GM10847 (cell line): ENCODE measurements around the gene FOXP1.

Experiments
- POLR2A ChIP-seq: IDR thresholded peaks from 2 replicates; pipeline ENCODE4 v1.6.1; 2011; ENCODE audit not compliant: insufficient read length; ENCODE audit errors: extremely low read depth

The FOXP1 gene

GRCh38 chr3:71580636-71581456 is 2.7 kb downstream of the FOXP1 start:
- no peak for TF ChIP-seq POLR2A

- no peak for TF ChIP-seq POLR2A
Observed at GRCh38 chr3:71579935-71580406, 3.6 kb downstream of the FOXP1 start.

GRCh38 chr3:71579326-71579934 is 4.1 kb downstream of the FOXP1 start:
- no peak for TF ChIP-seq POLR2A

- TF ChIP-seq POLR2A = no peak
Observed at GRCh38 chr3:71578054-71578751, 5.3 kb downstream of the FOXP1 start.

GRCh38 chr3:71577011-71577410 is 6.5 kb downstream of the FOXP1 start:
- no peak for TF ChIP-seq POLR2A

- no peak for TF ChIP-seq POLR2A
Observed at GRCh38 chr3:71575433-71575832, 8.1 kb downstream of the FOXP1 start.

GRCh38 chr3:71573181-71573580 is 10.3 kb downstream of the FOXP1 start:
- TF ChIP-seq POLR2A = no peak

- TF ChIP-seq POLR2A = no peak
Observed at GRCh38 chr3:71570546-71570945, 13.0 kb downstream of the FOXP1 start.

GRCh38 chr3:71568207-71568606 is 15.3 kb downstream of the FOXP1 start:
- no peak for TF ChIP-seq POLR2A

GRCh38 chr3:71566776-71567175 is 16.8 kb downstream of the FOXP1 start:
- no peak for TF ChIP-seq POLR2A

- TF ChIP-seq POLR2A = no peak
Observed at GRCh38 chr3:71565976-71566375, 17.6 kb downstream of the FOXP1 start.

GRCh38 chr3:71565316-71565715 is 18.2 kb downstream of the FOXP1 start:
- no peak for TF ChIP-seq POLR2A

- TF ChIP-seq POLR2A = no peak
Observed at GRCh38 chr3:71564361-71564760, 19.2 kb downstream of the FOXP1 start.

GRCh38 chr3:71563827-71564226 is 19.7 kb downstream of the FOXP1 start:
- TF ChIP-seq POLR2A = no peak

- no peak for TF ChIP-seq POLR2A
Observed at GRCh38 chr3:71562938-71563337, 20.6 kb downstream of the FOXP1 start.

- no peak for TF ChIP-seq POLR2A
Observed at GRCh38 chr3:71560665-71561064, 22.9 kb downstream of the FOXP1 start.

GRCh38 chr3:71559578-71560162 is 23.9 kb downstream of the FOXP1 start:
- TF ChIP-seq POLR2A = no peak
